Effector memory CD8-positive, alpha-beta T cell (primary cell): ENCODE data around the gene MRC1.
"Not testable (repeated sequence)": the region's sequence is repeated elsewhere in the genome, so short reads cannot be mapped to it uniquely, and the experiment has no call there.

Source experiments
- ATAC-seq: fragments of 150-1000 bp; cut with Tn5 transposase; replicated peaks from 2 replicates; pipeline ENCODE4 v1.10.0; 2021; ENCODE audit warnings: mild to moderate bottlenecking, moderate library complexity
- DNase-seq, 3 experiments: peaks; one replicate each; pipeline ENCODE4 v3.0.0; 2021
- H3K27ac Mint-ChIP-seq, 2 donors: one replicate each; pipeline ENCODE4 v1.8.0; 2022; ENCODE audit warnings: mild to moderate bottlenecking in 2 of 2, mixed read lengths in 2 of 2, moderate library complexity in 2 of 2
- H3K27me3 Mint-ChIP-seq, 2 donors: one replicate each; pipeline ENCODE4 v1.8.0; 2022; ENCODE audit warnings: mixed read lengths in 2 of 2
- H3K36me3 Mint-ChIP-seq: one replicate; pipeline ENCODE4 v1.8.0; 2022; ENCODE audit warnings: mild to moderate bottlenecking, moderate library complexity, mixed read lengths; ENCODE audit not compliant: insufficient read depth
- H3K4me1 Mint-ChIP-seq, 2 donors: one replicate each; pipeline ENCODE4 v1.8.0; 2022; ENCODE audit warnings: low read depth in 2 of 2, mixed read lengths in 2 of 2
- H3K4me3 Mint-ChIP-seq, 2 donors: one replicate each; pipeline ENCODE4 v1.8.0; 2022; ENCODE audit warnings: mild to moderate bottlenecking in 2 of 2, mixed read lengths in 2 of 2, moderate library complexity in 2 of 2
- H3K9me3 Mint-ChIP-seq, 2 donors: one replicate each; pipeline ENCODE4 v1.8.0; 2022; ENCODE audit warnings: mixed read lengths in 2 of 2

Gene MRC1

GRCh38 chr10:17954372-17954771, 145.2 kb downstream of the MRC1 start:
- not testable (repeated sequence) for DNase-seq, H3K36me3 Mint-ChIP-seq, H3K27me3 Mint-ChIP-seq, ATAC-seq, H3K4me3 Mint-ChIP-seq, H3K9me3 Mint-ChIP-seq, H3K4me1 Mint-ChIP-seq, H3K27ac Mint-ChIP-seq

- H3K9me3 Mint-ChIP-seq, result peaks cover 4 to 8% of the 10 kb centered on the region in 2 donors
- no peaks in the 10 kb centered on the region for H3K4me1 Mint-ChIP-seq
- ATAC-seq (no peak), DNase-seq (no peak)
- peaks cover 3% of the 10 kb centered on the region for H3K36me3 Mint-ChIP-seq
- peaks cover 0 to 6% of the 10 kb centered on the region in 2 donors for H3K27me3 Mint-ChIP-seq
- H3K27ac Mint-ChIP-seq, result no peak overlapping the region
- H3K4me3 Mint-ChIP-seq, result no peak overlapping the region
These were observed 145.7 kb downstream of the MRC1 start for GRCh38 chr10:17954861-17955260.

GRCh38 chr10:17958049-17958448, 148.9 kb downstream of the MRC1 start:
- Mint-ChIP-seq H3K4me3 (no peak overlapping the region), H3K9me3 (peaks cover 0 to 2% of the 10 kb centered on the region in 2 donors), H3K27me3 (peaks cover 0 to 9% of the 10 kb centered on the region in 2 donors)

GRCh38 chr10:17959870-17960269, 150.7 kb downstream of the MRC1 start:
- no peak overlapping the region for H3K4me3 Mint-ChIP-seq
- H3K9me3 Mint-ChIP-seq, result peaks cover 0 to 2% of the 10 kb centered on the region in 2 donors
- no peaks in the 10 kb centered on the region for H3K36me3 Mint-ChIP-seq

More at GRCh38 chr10:17958049-17958448, 148.9 kb downstream of the MRC1 start:
- H3K36me3 Mint-ChIP-seq, result peaks cover 3% of the 10 kb centered on the region
- no peak overlapping the region for H3K27ac Mint-ChIP-seq
- no peaks in the 10 kb centered on the region for H3K4me1 Mint-ChIP-seq
- ATAC-seq, result no peak
- DNase-seq, result no peak

More at GRCh38 chr10:17959870-17960269, 150.7 kb downstream of the MRC1 start:
- ATAC-seq (no peak), DNase-seq (no peak)
- Mint-ChIP-seq H3K27ac (no peak overlapping the region), H3K4me1 (no peaks in the 10 kb centered on the region), H3K27me3 (peaks cover 0 to 4% of the 10 kb centered on the region in 2 donors)
